Vagina (tissue), 2 donors: ENCODE results near the gene TINCR. TPM values are rescaled to one million over a fixed set of nuclear protein-coding genes. Genes with fewer than 3 reads are reported as not detected.
A peak's percentile ranks its signal among the peaks of the same experiment; 100 is the strongest.

ENCODE experiments used
- DNase-seq, 2 donors: peaks; one replicate each; pipeline ENCODE4 v3.0.0-alpha.2; 2017; ENCODE audit errors: extremely low spot score in 2 of 2
- H3K27ac ChIP-seq: fragments of 200-600 bp; sonication (generic); one replicate; pipeline ENCODE4 v1.5.1; 2019
- H3K27me3 ChIP-seq: fragments of 200-600 bp; sonication (generic); one replicate; pipeline ENCODE4 v1.5.1; 2019
- H3K36me3 ChIP-seq, 2 donors: fragments of 200-600 bp; sonication (generic); one replicate each; pipeline ENCODE4 v1.5.1; 2017 to 2019
- H3K4me1 ChIP-seq: fragments of 200-600 bp; sonication (generic); one replicate; pipeline ENCODE4 v1.5.1; 2019
- H3K4me3 ChIP-seq, 2 donors: fragments of 200-600 bp; sonication (generic); 1 replicate in 1 of 2; 2 replicates in 1 of 2; pipeline ENCODE4 v1.5.1; 2016 to 2019
- H3K9me3 ChIP-seq: fragments of 200-600 bp; sonication (generic); one replicate; pipeline ENCODE4 v1.5.1; 2019
- POLR2A ChIP-seq, 2 donors: fragments of 450-650 bp; IDR thresholded peaks; one replicate each; pipeline ENCODE4 v1.6.1; 2017; ENCODE audit warnings: antibody characterized with exemption in 2 of 2, mild to moderate bottlenecking in 2 of 2, moderate library complexity in 2 of 2
- POLR2AphosphoS5 ChIP-seq, 2 donors: sonication (generic); formaldehyde crosslinking; IDR thresholded peaks; one replicate each; pipeline ENCODE4 v1.9.0; 2017; ENCODE audit warnings: antibody characterized with exemption in 2 of 2, mild to moderate bottlenecking in 2 of 2, low read depth in 1 of 2; ENCODE audit not compliant: insufficient read depth in 1 of 2
- intact Hi-C: fragments of 100-400 bp; cut with DNase I; formaldehyde crosslinking; loops from one replicate; pipeline ENCODE4 v1.15.1; 2023
- total RNA-seq: library from RNA; depleted of rRNA; stranded (reverse); fragments of >200 nt; gene quantifications from one replicate; pipeline ENCODE4 v1.2.3, GENCODE V29; 2016
- TF ChIP-seq, protein P1 (sequence below), 3 experiments: fragments of 450-650 bp in 2 of 3; fragments of 200-600 bp in 1 of 3; sonication (generic) in 1 of 3; IDR thresholded peaks; one replicate each; pipeline ENCODE4 v1.5.1; 2017 to 2019; ENCODE audit warnings: antibody characterized with exemption in 3 of 3, mild to moderate bottlenecking in 2 of 3, moderate library complexity in 2 of 3

The TINCR gene
- total RNA-seq, 1 donor from 2014 or later: 37.1 TPM

DNA sequence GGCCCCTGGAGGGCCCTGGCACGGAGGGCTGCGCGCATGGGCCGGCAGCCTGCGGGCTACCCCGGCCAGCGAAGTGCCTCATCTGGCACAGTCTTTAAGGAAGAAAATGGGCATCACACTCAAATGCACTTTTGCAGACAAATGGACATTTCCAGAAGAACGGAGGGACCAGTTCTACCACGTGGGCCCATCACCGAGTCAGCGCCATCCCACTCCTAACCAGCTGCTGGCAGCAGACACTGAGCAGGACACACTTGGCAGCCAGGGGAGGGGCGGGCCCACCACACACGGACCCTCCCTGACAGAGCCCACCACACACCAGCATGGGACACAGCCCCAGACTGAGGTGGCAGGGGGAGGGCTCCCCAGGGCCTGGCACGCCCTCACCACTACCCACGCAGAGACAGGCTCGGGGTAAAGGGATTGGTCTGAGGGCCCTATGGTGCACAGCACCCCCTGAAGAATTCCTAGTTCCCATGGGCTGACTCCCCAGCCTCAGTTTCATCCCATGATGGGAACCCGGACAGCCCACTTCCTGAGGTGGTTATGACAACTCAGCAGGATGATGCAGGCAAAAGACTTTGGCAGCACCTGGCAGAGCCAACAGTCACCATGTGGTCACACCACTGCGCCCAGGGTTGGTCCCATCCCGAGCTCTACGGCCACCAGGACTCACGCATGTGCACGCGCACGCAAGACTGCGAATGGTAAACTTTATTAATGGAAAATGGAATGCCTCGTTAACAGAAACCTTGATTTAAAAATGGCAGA, 18.7 kb upstream of the TINCR start:
- TF ChIP-seq POLR2A (IDR thresholded peaks at IDR 0.05): no peak
- no peak for TF ChIP-seq POLR2AphosphoS5 (IDR thresholded peaks at IDR 0.05; ENCODE audit: insufficient read depth in 1 of 2, low read depth in 1 of 2)
- TF ChIP-seq, protein P1, sequence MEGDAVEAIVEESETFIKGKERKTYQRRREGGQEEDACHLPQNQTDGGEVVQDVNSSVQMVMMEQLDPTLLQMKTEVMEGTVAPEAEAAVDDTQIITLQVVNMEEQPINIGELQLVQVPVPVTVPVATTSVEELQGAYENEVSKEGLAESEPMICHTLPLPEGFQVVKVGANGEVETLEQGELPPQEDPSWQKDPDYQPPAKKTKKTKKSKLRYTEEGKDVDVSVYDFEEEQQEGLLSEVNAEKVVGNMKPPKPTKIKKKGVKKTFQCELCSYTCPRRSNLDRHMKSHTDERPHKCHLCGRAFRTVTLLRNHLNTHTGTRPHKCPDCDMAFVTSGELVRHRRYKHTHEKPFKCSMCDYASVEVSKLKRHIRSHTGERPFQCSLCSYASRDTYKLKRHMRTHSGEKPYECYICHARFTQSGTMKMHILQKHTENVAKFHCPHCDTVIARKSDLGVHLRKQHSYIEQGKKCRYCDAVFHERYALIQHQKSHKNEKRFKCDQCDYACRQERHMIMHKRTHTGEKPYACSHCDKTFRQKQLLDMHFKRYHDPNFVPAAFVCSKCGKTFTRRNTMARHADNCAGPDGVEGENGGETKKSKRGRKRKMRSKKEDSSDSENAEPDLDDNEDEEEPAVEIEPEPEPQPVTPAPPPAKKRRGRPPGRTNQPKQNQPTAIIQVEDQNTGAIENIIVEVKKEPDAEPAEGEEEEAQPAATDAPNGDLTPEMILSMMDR (IDR thresholded peaks at IDR 0.05): no peak
- Histone ChIP-seq H3K36me3 (peaks cover 0 to 49% of the 10 kb centered on the region in 2 donors), H3K9me3 (no peaks in the 10 kb centered on the region), H3K4me3 (no peak overlapping the region), H3K27ac (no peak overlapping the region), H3K4me1 (peaks cover 19% of the 10 kb centered on the region), H3K27me3 (no peaks in the 10 kb centered on the region)
- intact Hi-C loops: no loop called here
- DNase-seq: no peak

DNA sequence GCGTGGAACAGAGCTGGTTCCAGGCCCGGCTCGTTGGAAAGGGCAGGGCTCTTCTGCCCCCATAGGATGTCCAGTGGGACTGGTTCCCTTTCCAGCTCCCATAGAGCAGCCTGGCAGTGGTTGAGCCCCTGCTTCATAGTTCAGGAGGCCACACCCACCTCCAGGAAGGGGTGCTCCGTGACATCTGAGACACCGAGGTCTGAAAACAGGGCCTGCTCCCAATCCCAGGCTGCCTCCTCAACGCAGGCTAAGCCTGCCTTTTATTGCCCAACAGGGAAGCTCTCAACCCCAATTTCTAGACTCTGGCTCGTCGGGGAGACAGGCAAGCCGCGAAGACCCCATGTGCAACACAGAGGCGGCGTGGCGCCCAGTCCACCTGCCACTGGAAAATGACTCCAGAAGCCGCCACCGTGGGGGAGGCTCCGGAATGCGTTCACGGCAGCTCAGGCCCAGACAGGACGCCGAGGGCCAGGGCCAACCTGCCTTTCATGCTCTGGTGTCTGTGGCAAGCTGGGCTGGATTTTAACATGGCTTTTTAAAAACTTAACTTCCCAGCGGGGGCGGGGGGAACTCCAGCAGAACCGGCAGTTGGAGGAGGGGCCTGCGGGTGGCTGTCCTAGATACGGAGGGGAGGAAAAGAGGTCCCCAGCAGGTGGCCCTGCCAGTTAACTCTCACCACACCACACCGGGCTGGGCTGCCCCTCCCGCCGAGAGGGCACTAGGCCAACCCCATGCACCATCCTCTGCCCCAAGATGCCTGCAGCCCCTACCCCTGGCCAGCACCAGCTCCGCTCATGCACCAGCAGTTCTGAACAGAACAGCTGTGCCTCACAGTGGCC, 17.9 kb upstream of the TINCR start:
- Histone ChIP-seq H3K27ac (peak overlapping the region; percentile 39), H3K27me3 (no peaks in the 10 kb centered on the region), H3K4me3 (peak overlapping the region in 1 of 2 donors; percentile 4), H3K4me1 (peaks cover 19% of the 10 kb centered on the region), H3K9me3 (no peaks in the 10 kb centered on the region), H3K36me3 (peaks cover 0 to 41% of the 10 kb centered on the region in 2 donors)
- no peak for TF ChIP-seq POLR2AphosphoS5 (IDR thresholded peaks at IDR 0.05; ENCODE audit: insufficient read depth in 1 of 2, low read depth in 1 of 2)
- TF ChIP-seq POLR2A (IDR thresholded peaks at IDR 0.05): no peak
- TF ChIP-seq, protein P1 (IDR thresholded peaks at IDR 0.05): no peak
- DNase-seq: no peak
- intact Hi-C loops: no loop called here

GRCh38 chr19:5580161-5580571, 12.4 kb upstream of the TINCR start:
- H3K4me3 ChIP-seq: no peak overlapping the region
- H3K4me1 ChIP-seq: peaks cover 12% of the 10 kb centered on the region
- TF ChIP-seq, protein P1 (IDR thresholded peaks at IDR 0.05): no peak
- TF ChIP-seq POLR2AphosphoS5 (IDR thresholded peaks at IDR 0.05; ENCODE audit: insufficient read depth in 1 of 2, low read depth in 1 of 2): no peak
- TF ChIP-seq POLR2A (IDR thresholded peaks at IDR 0.05): no peak
- intact Hi-C loops: no loop called here
- no peak for DNase-seq
- no peaks in the 10 kb centered on the region for H3K9me3 ChIP-seq
- H3K27ac ChIP-seq: no peak overlapping the region
- H3K36me3 ChIP-seq: no peaks in the 10 kb centered on the region
- H3K27me3 ChIP-seq: no peaks in the 10 kb centered on the region

- H3K4me3 ChIP-seq: no peak overlapping the region
- intact Hi-C loops: loop anchor here (5.0 kb wide), 1 partner anchor 532 kb away; no protein-coding TSS in a partner anchor
- no peak overlapping the region for H3K27ac ChIP-seq
- peaks cover 9% of the 10 kb centered on the region for H3K4me1 ChIP-seq
- no peaks in the 10 kb centered on the region for H3K9me3 ChIP-seq
- TF ChIP-seq POLR2AphosphoS5 (IDR thresholded peaks at IDR 0.05; ENCODE audit: insufficient read depth in 1 of 2, low read depth in 1 of 2) (no peak), POLR2A (IDR thresholded peaks at IDR 0.05) (no peak)
- TF ChIP-seq, protein P1 (IDR thresholded peaks at IDR 0.05): no peak
- H3K27me3 ChIP-seq: no peaks in the 10 kb centered on the region
- H3K36me3 ChIP-seq: no peaks in the 10 kb centered on the region
- DNase-seq: no peak
These were observed 11.9 kb upstream of the TINCR start for GRCh38 chr19:5579697-5580096.
